ENCODE results near the gene GID8. TPM values are rescaled to one million over a fixed set of nuclear protein-coding genes. Genes with fewer than 3 reads are reported as not detected.
A peak's percentile ranks its signal among the peaks of the same experiment; 100 is the strongest.

GID8 gene
- total and polyA plus RNA-seq, 2 of the 13 experiments (the other 11 are each of a cell fraction or from before 2014, with no cell fraction given), result 39.6 to 59.8 TPM

GRCh38 chr20:62955519-62956386 is 17.8 kb downstream of the GID8 start (continued):
- TF ChIP-seq, protein P1, sequence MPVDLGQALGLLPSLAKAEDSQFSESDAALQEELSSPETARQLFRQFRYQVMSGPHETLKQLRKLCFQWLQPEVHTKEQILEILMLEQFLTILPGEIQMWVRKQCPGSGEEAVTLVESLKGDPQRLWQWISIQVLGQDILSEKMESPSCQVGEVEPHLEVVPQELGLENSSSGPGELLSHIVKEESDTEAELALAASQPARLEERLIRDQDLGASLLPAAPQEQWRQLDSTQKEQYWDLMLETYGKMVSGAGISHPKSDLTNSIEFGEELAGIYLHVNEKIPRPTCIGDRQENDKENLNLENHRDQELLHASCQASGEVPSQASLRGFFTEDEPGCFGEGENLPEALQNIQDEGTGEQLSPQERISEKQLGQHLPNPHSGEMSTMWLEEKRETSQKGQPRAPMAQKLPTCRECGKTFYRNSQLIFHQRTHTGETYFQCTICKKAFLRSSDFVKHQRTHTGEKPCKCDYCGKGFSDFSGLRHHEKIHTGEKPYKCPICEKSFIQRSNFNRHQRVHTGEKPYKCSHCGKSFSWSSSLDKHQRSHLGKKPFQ (CRISPR knock-in tag; IDR thresholded peaks at IDR 0.05; ENCODE audit: insufficient replicate concordance), result peak; percentile 53
- TF ChIP-seq NFE2L1 (CRISPR knock-in tag; IDR thresholded peaks at IDR 0.05; ENCODE audit: borderline replicate concordance), result no peak
- TF ChIP-seq E2F2 (CRISPR knock-in tag; IDR thresholded peaks at IDR 0.05; ENCODE audit: borderline replicate concordance), result peak; percentile 77; the same call in 1 of the 2 replicates
- peak; percentile 99 for TF ChIP-seq HDAC1 (CRISPR knock-in tag; IDR thresholded peaks at IDR 0.05)
- peak; percentile 99 for TF ChIP-seq FOXA1 (IDR thresholded peaks at IDR 0.05)
- TF ChIP-seq FOXA1 (CRISPR knock-in tag; IDR thresholded peaks at IDR 0.05), result peak; percentile 100
- TF ChIP-seq ZFP36 (IDR thresholded peaks at IDR 0.05; ENCODE audit: borderline replicate concordance, low read depth, low read length, partially characterized antibody), result no peak
- peak; percentile 91 for TF ChIP-seq ZNF335 (CRISPR knock-in tag; IDR thresholded peaks at IDR 0.05)
- peak; percentile 94 for TF ChIP-seq ZNF138 (CRISPR knock-in tag; IDR thresholded peaks at IDR 0.05; ENCODE audit: low read depth)
- TF ChIP-seq HMGA1 (CRISPR knock-in tag; conservative IDR thresholded peaks at IDR 0.05), result no peak
- TF ChIP-seq CHD4 (IDR thresholded peaks at IDR 0.05; ENCODE audit: borderline replicate concordance, low read length), result 0 out of 2 replicates have a peak, but pooled peaks have one; percentile 15
- TF ChIP-seq, protein P2, sequence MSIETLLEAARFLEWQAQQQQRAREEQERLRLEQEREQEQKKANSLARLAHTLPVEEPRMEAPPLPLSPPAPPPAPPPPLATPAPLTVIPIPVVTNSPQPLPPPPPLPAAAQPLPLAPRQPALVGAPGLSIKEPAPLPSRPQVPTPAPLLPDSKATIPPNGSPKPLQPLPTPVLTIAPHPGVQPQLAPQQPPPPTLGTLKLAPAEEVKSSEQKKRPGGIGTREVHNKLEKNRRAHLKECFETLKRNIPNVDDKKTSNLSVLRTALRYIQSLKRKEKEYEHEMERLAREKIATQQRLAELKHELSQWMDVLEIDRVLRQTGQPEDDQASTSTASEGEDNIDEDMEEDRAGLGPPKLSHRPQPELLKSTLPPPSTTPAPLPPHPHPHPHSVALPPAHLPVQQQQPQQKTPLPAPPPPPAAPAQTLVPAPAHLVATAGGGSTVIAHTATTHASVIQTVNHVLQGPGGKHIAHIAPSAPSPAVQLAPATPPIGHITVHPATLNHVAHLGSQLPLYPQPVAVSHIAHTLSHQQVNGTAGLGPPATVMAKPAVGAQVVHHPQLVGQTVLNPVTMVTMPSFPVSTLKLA (IDR thresholded peaks at IDR 0.05), result peak; percentile 94
- TF ChIP-seq ZSCAN20 (CRISPR knock-in tag; IDR thresholded peaks at IDR 0.05; ENCODE audit: borderline replicate concordance), result 0 out of 2 replicates have a peak, but pooled peaks have one; percentile 74
- TF ChIP-seq, protein P3, sequence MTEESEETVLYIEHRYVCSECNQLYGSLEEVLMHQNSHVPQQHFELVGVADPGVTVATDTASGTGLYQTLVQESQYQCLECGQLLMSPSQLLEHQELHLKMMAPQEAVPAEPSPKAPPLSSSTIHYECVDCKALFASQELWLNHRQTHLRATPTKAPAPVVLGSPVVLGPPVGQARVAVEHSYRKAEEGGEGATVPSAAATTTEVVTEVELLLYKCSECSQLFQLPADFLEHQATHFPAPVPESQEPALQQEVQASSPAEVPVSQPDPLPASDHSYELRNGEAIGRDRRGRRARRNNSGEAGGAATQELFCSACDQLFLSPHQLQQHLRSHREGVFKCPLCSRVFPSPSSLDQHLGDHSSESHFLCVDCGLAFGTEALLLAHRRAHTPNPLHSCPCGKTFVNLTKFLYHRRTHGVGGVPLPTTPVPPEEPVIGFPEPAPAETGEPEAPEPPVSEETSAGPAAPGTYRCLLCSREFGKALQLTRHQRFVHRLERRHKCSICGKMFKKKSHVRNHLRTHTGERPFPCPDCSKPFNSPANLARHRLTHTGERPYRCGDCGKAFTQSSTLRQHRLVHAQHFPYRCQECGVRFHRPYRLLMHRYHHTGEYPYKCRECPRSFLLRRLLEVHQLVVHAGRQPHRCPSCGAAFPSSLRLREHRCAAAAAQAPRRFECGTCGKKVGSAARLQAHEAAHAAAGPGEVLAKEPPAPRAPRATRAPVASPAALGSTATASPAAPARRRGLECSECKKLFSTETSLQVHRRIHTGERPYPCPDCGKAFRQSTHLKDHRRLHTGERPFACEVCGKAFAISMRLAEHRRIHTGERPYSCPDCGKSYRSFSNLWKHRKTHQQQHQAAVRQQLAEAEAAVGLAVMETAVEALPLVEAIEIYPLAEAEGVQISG (CRISPR knock-in tag; IDR thresholded peaks at IDR 0.05), result peak; percentile 94
- TF ChIP-seq, protein P4, sequence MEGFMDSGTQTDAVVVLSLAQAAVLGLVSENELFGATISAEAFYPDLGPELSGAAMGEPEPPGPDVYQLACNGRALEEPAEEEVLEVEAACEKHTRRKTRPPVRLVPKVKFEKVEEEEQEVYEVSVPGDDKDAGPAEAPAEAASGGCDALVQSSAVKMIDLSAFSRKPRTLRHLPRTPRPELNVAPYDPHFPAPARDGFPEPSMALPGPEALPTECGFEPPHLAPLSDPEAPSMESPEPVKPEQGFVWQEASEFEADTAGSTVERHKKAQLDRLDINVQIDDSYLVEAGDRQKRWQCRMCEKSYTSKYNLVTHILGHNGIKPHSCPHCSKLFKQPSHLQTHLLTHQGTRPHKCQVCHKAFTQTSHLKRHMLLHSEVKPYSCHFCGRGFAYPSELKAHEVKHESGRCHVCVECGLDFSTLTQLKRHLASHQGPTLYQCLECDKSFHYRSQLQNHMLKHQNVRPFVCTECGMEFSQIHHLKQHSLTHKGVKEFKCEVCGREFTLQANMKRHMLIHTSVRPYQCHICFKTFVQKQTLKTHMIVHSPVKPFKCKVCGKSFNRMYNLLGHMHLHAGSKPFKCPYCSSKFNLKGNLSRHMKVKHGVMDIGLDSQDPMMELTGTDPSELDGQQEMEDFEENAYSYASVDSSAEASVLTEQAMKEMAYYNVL (CRISPR knock-in tag; IDR thresholded peaks at IDR 0.05; ENCODE audit: borderline replicate concordance), result peak; percentile 90
